Left lung (tissue), 10 donors: Measurements from ENCODE around the gene CDCA3. TPM values are rescaled to one million over a fixed set of nuclear protein-coding genes. Genes with fewer than 3 reads are reported as not detected.
A peak's percentile ranks its signal among the peaks of the same experiment; 100 is the strongest.
"Not testable (repeated sequence)": the region's sequence is repeated elsewhere in the genome, so short reads cannot be mapped to it uniquely, and the experiment has no call there.

Experiments used
- ATAC-seq: fragments of 200-7000 bp; cut with Tn5 transposase; one replicate; pipeline ENCODE4 v1.9.1; 2020; ENCODE audit warnings: moderate library complexity
- DNase-seq, 4 donors: peaks; one replicate each; pipeline ENCODE4 v3.0.0-alpha.2; 2013 to 2020
- H3K27ac ChIP-seq, 2 donors: fragments of 200-600 bp; sonication (generic) in 1 of 2; one replicate each; pipeline versions ENCODE4 v1.5.0 to v1.8.0; 2020 to 2021
- H3K27me3 ChIP-seq, 2 donors: fragments of 200-600 bp; sonication (generic) in 1 of 2; one replicate each; pipeline versions ENCODE4 v1.5.0 to v1.8.0; 2020 to 2021
- H3K36me3 ChIP-seq, 2 donors: fragments of 200-600 bp; sonication (generic) in 1 of 2; one replicate each; pipeline versions ENCODE4 v1.5.0 to v1.8.0; 2020 to 2021
- H3K4me1 ChIP-seq, 2 donors: fragments of 200-600 bp; one replicate each; pipeline ENCODE4 v1.8.0; 2021
- H3K4me3 ChIP-seq, 2 donors: fragments of 200-600 bp; sonication (generic) in 1 of 2; one replicate each; pipeline versions ENCODE4 v1.5.0 to v1.8.0; 2020 to 2021; ENCODE audit warnings: mild to moderate bottlenecking in 1 of 2
- H3K9me3 ChIP-seq, 2 donors: fragments of 200-600 bp; sonication (generic) in 1 of 2; one replicate each; pipeline versions ENCODE4 v1.5.0 to v1.8.0; 2020 to 2021
- intact Hi-C, 2 donors: fragments of 100-400 bp; cut with DNase I; formaldehyde crosslinking; loops; one replicate each; pipeline versions ENCODE4 v1.11.2 to v1.14.2; 2022
- polyA plus RNA-seq, 6 donors: library from polyadenylated mRNA; unstranded; fragments of 120-200 nt; gene quantifications; one replicate each; pipeline ENCODE4 v1.2.1, GENCODE V29; 2013; ENCODE audit not compliant: insufficient read length in 6 of 6
- total RNA-seq, 2 donors: library from RNA; stranded (reverse); fragmentation: NEBNext Ultra II Directional; extraction: Animal tissue kit (Norgen Biotek cat#: 25700); gene quantifications; one replicate each; pipeline ENCODE4 v1.2.1, GENCODE V29; 2021
- TF ChIP-seq, protein P1 (sequence below), 2 donors: fragments of 200-600 bp; sonication (generic) in 1 of 2; IDR thresholded peaks; one replicate each; pipeline versions ENCODE4 v1.5.0 to v1.8.0; 2021; ENCODE audit warnings: antibody characterized with exemption in 2 of 2
- donor health status: DM: no; HTN: yes; CAD: no.
- donor health status: DM: no; HTN: no; CAD: no.

CDCA3 gene
- total and polyA plus RNA-seq, 8 donors = 2.0 to 59.2 (median 28.2) TPM

DNA sequence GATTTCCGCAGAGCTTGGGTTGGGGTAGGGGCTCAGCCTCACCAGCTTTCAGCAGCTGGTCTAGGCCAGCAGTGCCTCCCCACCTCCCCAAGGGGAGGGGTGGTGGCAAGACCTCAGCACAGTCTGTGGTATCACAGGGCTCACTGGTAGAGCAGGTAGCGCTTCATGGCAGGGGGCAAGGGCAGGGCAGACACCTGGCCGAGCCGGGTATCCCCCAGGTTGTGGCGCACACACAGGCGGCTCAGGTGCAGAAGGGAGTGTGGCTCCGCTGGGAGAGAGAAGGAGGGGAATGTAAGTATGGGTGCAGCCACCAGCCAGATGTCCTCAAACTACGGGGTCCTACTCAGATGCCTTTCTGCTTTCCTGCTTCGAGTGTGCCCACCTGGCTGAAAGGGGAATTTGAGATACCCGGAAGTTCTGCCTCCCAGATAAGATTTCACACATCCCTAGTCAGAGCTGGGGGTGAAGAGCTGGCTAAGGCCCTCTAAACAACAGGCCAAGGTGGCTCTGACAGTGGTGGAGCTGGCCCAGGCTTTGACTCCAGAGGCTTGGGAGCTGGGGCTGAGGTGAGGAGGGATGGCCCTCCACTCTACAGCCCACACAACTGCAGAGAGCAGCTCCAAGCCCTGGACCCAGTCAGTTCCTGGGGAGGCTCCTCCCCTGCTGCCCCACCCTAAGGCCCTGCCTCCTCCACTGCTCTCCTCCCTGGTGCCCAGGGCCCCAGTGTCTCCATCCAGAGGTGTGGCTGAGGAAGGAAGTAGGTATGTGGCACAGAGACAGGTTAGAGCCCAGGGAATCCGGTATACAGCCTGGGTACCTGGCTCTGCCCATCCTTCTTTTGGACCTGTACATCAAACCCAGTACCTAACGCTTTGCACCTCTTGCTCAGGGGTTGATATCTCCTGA is 20.2 kb upstream of the CDCA3 start:
- Histone ChIP-seq H3K4me1 (peaks cover 31 to 63% of the 10 kb centered on the region in 2 donors), H3K27me3 (no peaks in the 10 kb centered on the region), H3K4me3 (peak overlapping the region; percentile 74 to 82), H3K27ac (peak overlapping the region; percentile 91), H3K9me3 (no peaks in the 10 kb centered on the region), H3K36me3 (peaks cover 0 to 36% of the 10 kb centered on the region in 2 donors)
- ATAC-seq = peak; percentile 27
- peak in 2 of 4 donors; percentile 73 to 86 for DNase-seq
- intact Hi-C loops = no loop called here
- TF ChIP-seq, protein P1, sequence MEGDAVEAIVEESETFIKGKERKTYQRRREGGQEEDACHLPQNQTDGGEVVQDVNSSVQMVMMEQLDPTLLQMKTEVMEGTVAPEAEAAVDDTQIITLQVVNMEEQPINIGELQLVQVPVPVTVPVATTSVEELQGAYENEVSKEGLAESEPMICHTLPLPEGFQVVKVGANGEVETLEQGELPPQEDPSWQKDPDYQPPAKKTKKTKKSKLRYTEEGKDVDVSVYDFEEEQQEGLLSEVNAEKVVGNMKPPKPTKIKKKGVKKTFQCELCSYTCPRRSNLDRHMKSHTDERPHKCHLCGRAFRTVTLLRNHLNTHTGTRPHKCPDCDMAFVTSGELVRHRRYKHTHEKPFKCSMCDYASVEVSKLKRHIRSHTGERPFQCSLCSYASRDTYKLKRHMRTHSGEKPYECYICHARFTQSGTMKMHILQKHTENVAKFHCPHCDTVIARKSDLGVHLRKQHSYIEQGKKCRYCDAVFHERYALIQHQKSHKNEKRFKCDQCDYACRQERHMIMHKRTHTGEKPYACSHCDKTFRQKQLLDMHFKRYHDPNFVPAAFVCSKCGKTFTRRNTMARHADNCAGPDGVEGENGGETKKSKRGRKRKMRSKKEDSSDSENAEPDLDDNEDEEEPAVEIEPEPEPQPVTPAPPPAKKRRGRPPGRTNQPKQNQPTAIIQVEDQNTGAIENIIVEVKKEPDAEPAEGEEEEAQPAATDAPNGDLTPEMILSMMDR (IDR thresholded peaks at IDR 0.05) = no peak

DNA sequence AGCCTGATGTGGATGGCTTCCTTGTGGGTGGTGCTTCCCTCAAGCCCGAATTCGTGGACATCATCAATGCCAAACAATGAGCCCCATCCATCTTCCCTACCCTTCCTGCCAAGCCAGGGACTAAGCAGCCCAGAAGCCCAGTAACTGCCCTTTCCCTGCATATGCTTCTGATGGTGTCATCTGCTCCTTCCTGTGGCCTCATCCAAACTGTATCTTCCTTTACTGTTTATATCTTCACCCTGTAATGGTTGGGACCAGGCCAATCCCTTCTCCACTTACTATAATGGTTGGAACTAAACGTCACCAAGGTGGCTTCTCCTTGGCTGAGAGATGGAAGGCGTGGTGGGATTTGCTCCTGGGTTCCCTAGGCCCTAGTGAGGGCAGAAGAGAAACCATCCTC is 19.2 kb upstream of the CDCA3 start:
- H3K27me3 ChIP-seq, H3K4me3 ChIP-seq, DNase-seq, H3K9me3 ChIP-seq, ATAC-seq, intact Hi-C loops: not testable (repeated sequence)
- peak overlapping the region in 1 of 2 donors; percentile 91 for H3K27ac ChIP-seq
- H3K36me3 ChIP-seq = peaks cover 0 to 36% of the 10 kb centered on the region in 2 donors
- H3K4me1 ChIP-seq = peaks cover 31 to 63% of the 10 kb centered on the region in 2 donors

DNA sequence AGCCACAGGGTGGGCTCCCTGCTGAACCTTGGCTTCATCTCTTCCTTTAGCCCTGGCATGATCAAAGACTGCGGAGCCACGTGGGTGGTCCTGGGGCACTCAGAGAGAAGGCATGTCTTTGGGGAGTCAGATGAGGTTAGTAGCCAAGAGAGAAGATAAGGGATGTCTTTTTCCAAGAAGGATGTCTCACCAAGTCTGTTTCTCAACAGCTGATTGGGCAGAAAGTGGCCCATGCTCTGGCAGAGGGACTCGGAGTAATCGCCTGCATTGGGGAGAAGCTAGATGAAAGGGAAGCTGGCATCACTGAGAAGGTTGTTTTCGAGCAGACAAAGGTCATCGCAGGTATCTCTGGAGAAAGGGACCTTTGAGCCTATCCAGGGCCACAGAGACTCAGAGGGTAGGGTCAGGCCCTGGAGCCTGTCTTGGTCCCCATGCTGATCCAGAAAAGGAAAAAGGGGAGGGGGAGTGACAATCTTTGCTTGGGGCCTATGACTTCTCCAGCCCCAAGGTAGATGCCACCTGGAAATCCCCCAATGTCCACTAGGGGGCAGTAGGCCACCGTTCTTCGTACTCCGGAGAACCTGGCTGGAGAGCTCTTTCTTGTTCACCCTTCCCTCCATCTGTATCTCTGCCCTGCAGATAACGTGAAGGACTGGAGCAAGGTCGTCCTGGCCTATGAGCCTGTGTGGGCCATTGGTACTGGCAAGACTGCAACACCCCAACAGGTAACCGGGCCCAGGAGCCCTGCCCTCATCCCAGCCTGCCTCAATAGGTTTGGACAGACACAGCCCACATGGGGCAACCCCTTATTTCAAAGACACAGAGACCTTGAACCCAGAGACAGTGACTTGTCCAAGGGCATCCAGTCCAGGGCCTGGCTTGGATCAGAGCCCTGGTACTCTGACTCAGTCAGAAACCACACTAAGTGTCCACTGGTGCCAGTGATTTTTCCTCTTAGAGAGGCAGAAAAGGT is 18.2 kb upstream of the CDCA3 start:
- intact Hi-C loops = no loop called here
- TF ChIP-seq, protein P1 (IDR thresholded peaks at IDR 0.05) = peak; percentile 89 to 94
- ATAC-seq (peak; percentile 4), DNase-seq (peak in 3 of 4 donors; percentile 64 to 86 (median 79))
- Histone ChIP-seq H3K27me3 (no peaks in the 10 kb centered on the region), H3K9me3 (no peaks in the 10 kb centered on the region), H3K27ac (peak overlapping the region in 1 of 2 donors; percentile 95), H3K36me3 (peaks cover 0 to 43% of the 10 kb centered on the region in 2 donors), H3K4me3 (peak overlapping the region; percentile 100), H3K4me1 (peaks cover 31 to 58% of the 10 kb centered on the region in 2 donors)

DNA sequence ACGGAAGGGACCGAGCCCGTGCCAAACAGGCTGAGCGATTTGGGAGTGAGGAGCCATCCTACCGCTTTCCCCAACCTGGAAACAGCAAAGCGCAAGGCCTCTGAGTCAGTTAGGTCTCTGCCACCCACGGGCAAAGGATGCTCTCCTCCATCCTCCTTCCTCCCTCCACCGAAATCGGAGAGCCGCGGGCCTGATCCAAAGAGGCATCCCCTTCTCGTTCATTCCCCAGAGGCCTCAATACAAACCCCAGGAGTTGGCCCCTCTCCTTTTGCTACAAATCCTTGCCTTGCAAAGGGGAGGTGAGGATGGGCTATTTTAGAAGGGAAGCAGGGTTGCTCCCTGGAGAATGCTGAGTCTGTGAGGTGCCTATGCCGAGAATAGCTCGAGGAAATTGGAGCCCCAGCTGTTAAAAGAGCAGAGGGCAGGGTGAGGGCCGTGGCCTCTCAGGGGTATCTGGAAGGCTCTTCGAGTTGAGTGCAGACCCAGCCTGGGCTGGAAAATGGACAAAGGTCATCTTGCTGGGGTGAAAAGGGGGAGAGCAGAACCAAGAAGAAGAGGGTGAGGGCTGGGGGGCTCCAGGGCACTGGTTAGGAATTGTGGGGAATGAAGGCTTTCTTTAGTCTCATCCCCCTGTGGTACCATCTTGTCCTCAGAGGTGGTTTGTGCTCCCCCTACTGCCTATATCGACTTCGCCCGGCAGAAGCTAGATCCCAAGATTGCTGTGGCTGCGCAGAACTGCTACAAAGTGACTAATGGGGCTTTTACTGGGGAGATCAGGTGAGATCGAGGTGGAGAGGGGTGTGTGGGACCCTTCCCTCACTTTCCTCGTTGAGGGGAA is 17.3 kb upstream of the CDCA3 start:
- Histone ChIP-seq H3K4me1 (peaks cover 31 to 50% of the 10 kb centered on the region in 2 donors), H3K9me3 (no peaks in the 10 kb centered on the region), H3K36me3 (peaks cover 0 to 52% of the 10 kb centered on the region in 2 donors), H3K4me3 (peak overlapping the region; percentile 100), H3K27me3 (no peaks in the 10 kb centered on the region), H3K27ac (peak overlapping the region; percentile 95 to 96)
- TF ChIP-seq, protein P1 (IDR thresholded peaks at IDR 0.05) = no peak
- DNase-seq (no peak), ATAC-seq (no peak)
- intact Hi-C loops = no loop called here
